Stimulated activated CD8-positive, alpha-beta memory T cell treated with anti-CD3 and anti-CD28 coated beads, Interleukin-7, amount 100 ng/mL, for 1 hour (primary cell): ENCODE data around the gene CHST9.
"Not testable (repeated sequence)": the region's sequence is repeated elsewhere in the genome, so short reads cannot be mapped to it uniquely, and the experiment has no call there.

Experiments
- DNase-seq, 2 donors: peaks; one replicate each; pipeline ENCODE4 v3.0.0-alpha.2; 2020; ENCODE audit warnings: low read depth in 2 of 2

Gene CHST9

DNA sequence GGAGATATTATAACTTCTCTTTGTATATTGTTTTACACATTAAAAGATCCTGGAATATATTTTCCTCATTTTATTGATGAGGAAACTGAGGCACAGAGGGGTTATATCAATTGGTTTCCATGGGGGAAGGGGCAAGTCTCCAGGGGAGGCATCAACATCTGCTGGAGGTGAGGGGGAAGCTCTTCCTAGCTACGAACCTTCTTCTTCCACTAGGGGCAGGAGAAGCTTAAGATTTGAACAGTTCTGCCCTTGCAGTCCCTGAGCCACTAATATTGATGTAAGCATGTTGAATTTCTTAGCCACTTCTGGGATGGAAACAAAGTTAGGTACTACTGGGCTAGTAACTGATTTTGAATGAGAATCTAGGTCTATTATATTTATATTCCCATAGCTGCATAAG, 179.5 kb downstream of the CHST9 start:
- DNase-seq = no peak

DNA sequence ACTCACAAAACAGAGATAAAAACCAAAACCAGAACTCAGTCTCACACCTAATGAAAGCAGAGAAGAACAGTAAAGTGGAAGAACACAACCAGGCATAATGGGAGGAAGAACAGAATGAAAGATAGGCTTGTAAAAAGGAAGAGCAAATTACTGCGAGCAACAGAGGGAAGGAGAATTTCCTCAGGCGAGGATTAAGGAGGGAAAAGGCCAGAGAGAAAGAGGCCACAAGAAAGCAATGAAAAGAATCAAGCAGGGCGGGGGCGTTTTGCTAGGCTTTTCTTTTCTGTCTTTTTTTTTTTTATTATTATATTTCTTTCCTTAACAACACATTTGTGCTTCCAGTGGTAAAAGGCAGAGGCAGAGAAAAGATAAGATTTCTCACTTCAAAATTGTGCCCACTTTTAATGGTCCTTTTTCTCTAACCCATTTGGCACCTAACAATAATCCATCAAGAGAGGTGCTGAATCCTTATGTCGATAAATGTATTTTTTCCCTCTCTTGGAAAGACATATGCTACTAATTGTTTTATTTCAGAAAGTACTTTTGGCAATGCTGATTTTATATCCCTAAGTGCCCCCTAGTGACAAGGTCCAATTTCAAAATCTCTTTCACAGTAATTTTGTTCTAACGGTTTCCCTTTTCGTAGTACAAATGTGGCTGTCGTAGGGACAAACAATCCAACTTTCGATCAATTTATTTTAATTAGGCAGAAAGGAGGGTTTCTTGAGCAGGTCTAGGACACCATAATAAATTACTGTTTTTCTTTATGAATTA, 180.9 kb downstream of the CHST9 start:
- DNase-seq = no peak

DNA sequence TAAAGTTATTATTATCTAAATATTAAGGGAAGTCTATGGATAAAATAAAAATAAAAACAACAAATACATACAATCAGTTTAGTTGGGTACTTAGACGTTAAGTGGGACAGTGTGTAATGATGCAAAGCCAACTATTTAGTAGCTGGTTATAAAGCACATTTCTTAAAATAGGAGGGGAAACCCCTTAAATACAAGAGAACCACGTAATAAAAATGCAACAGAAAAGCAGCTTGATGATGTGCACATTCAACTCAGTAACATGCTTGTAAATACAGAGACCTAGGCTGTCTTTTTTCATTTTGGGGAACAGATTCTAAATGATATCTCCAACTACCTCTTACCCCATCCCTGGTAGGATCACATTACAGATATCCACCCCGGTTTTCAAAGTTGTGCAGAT, 185.3 kb downstream of the CHST9 start:
- no peak for DNase-seq

DNA sequence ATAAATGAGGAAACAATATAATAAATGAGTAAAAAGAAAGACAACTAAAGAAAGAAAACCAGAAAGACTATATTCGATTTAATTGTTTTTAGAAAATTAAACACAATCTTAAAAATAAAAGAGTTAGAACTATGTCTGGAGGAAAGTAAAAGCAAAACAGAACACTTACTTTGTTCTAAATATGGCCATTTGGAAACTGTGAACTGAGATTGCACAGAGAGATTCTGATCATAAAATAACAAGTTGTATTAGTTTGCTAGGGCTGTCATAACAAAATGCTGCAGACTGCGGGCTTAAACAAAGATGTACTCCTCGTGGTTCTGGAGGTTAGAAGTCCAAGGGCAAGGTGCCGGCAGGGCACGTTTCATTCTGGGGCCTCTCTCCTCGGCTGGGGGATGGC, 191.5 kb downstream of the CHST9 start:
- DNase-seq = no peak

DNA sequence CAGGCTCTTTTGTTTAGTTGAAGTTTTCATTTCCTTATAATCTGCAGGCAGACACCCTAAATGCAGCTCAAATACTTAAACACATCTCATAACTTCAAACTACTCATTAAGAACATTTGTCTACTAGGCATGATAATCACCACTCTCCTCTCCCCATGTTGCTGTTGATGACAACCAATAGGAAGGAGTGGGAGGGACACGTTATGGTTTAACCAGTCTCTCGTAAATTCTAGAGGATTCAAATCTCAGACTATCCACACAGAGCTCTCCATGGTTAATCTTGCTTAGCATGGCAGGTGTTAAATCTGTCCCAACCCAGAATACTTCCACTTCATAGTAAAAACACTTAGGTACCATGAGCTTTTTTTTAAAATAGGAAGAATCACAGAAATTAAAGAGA, 192.2 kb downstream of the CHST9 start:
- DNase-seq = no peak

DNA sequence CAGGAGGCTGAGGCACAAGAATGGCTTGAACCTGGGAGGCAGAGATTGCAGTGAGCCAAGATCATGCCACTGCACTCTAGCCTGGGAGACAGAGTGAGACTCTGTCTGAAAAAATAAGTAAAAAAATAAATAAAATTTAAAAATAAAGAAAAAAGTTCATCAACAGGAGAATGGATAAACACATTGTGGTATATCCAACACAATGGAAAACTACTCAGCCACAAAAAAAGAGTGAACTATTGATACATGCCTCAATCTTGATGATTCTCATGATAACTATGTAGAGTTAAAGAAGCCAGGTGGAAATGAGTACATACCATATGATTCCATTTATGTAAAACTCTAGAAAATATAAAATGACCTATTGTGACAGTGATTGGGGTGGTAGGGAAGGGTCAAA, 195.3 kb downstream of the CHST9 start:
- no peak for DNase-seq

DNA sequence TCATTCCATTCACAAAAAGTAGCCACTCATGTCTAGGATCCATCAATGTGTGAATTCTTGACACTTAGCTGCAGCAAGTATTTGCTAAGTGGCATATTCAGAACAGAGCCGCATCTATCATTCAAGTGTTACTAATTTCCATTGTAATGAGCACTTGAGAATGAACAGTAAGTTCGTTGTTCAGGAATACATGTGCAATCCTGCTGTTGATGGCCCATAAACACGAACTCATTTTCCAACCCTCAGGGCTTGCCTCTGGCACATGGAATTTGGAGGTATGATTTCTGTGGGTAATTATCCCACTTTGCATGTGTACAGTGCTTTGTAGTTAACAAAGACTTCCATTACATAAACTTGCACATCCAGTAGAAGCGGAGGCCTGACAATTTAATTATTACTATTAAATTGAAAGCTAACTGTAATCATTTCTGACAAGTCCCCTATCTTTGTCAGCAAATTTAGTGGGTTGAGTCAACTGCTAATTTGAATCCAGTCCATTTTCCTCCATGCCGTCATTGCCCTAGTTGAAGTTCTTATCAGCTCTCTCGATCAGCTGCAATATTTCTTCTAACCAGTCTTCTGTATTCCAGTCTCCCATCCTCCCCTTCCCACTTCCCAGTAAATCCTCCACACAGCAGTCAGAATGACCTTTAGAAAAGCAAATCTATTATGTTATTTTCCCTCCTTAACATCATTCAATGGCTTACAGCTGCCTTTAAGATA, 203.6 kb downstream of the CHST9 start:
- DNase-seq = no peak

DNA sequence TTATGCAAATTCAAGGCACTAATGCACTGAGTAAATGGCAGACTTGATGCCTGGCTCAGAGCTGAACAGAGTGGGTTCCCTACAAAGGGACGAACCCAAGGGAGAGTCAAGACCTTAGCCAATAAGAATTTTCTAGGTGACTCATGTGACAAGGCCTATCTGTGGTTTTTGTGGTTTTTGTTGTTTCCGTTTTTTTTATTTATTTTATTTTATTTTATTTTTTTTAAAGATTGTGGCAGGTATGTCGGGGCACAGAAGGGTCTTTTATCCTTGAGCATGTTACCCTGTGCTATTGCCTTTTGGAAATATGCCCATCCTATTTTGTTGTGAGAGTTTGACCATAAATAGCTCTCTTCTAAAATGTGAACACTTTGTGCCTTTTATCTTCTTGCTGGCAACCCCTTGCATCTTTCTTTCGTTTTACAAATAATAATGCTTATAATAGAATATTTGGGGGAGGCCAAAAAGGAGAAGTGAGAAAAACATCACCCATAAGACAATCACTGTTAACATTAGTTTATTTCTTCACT, 206.2 kb downstream of the CHST9 start:
- no peak for DNase-seq

DNA sequence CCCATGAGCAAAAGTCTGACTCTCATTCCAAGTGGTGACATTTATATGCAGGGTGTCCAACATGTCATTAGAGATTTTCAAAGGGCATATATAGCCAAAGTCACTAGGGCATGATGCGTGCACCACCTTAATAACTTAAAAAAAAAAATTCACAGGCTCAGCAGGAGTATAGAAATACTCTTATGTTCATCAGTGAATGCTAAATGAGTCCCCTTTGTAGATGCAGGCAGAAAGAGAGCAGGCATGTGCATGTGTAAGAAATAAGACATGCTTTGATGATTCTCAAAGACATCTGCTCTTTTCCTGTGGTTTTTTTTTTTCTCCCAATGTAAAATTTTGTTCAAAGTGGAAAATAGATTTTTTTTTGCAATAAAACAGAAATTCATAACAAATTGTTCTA, 207.3 kb downstream of the CHST9 start:
- no peak for DNase-seq

DNA sequence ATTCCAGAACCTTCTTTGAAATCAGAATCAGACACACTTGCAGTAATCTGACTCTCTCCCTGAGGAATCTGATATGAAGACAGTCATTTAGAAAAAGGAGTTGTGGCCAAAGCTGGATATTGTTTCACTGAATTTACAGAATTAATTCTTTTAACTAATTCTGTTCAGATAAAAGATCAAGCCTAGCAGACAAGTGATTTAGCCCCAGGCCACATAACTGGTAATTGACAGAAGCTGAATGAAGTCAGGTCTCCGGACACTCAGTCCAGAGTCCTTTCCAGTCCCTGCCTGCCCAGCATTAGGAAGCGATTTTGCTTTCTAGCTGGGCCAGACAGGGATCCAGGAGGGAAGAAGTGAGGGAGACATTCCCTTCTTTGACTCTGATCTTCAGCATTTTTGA, 208.9 kb downstream of the CHST9 start:
- no peak for DNase-seq

DNA sequence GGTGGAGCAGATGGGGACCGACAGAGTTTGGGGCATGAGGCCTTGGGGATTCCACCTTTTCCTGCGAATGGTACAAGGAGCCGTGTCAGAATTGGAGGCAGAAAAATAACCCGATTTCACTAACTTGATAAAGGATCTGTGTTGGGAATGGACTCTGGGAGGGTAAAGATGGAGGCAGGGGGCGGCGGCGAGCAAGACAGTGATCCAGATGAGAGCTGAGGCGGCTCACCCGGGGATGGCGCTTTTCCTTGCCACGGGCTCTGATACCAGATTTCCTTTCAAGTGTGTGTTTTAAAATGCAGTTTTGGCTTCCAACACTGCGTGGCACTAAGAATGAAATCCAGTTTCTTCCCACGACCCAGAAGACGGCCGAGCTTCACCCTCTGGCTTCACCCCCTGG, 212.6 kb downstream of the CHST9 start:
- not testable (repeated sequence) for DNase-seq

DNA sequence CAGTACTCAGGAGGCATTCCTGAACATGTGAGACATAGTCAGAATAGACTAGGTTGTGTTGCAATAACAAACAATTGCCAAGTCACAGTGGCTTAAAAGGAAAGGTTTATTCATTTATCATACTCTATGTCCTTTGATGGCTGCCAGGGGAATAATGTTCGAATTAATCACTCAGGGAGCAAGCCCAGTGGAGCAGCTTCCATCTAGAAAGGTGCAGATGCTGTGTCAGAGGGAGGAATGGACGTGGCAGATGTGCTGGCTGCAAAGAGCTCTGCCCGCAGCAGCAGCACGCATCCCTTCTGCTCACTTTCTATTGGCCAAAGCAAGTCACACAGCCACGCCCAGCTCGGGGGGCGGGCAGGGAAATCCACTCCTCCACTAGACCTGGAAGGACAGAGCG, 213.7 kb downstream of the CHST9 start:
- DNase-seq = no peak

DNA sequence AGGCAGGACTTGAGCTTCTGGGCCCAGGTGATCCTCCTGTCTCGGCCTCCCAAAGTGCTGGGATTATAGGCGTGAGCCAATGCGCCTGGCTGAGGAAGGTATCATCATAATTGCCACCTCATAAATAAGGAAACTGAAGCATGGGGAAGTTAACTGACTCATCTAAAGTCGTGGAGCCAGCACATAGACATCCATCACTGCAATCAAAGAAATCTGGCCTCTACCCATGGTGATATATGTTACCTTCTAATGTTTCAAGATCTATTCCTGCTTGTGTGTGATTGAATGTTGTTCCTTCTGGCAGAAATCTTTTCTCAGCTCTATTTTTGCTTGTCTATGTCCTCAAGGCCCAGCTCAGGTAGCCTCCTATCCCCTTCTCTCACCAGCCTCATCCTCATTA, 214.5 kb downstream of the CHST9 start:
- DNase-seq = no peak

DNA sequence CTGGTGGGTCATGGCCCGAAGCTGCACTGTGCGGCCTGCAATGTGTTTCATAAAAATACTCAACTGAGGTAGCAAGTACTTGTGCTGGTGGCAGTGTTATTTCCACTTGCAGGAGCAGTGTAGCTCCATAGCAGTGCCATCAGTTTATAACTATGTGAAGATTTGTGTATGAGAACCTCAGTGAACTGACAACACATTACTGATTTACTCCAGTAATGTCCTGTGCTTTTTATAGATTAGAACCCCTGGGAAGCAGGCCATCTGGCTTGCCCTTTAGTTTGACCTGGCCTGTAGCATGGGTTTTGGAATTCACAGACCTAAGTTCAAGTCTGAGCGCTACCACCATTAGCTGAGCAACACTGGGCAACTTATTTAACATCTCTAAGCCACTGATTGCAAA, 219.9 kb downstream of the CHST9 start:
- no peak for DNase-seq

DNA sequence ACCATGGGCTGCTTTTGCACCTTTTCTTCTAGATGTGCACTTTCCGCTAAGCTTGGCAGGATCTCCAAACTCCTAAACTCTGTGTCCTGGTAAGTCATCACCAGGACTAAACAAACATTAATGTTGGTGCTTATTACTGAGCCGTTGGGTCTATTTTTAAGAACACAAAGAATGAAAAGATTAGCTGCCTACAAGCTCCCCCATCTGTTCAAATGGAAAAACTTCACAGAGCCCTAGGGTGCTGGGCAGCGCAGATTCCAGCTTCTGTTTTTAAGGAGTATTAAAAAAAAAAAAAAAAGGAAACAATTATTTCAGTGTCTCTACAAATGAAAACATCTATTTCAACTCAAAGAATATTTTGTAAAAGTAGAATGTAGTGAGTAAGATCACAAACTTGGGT, 221.8 kb downstream of the CHST9 start:
- DNase-seq = no peak

DNA sequence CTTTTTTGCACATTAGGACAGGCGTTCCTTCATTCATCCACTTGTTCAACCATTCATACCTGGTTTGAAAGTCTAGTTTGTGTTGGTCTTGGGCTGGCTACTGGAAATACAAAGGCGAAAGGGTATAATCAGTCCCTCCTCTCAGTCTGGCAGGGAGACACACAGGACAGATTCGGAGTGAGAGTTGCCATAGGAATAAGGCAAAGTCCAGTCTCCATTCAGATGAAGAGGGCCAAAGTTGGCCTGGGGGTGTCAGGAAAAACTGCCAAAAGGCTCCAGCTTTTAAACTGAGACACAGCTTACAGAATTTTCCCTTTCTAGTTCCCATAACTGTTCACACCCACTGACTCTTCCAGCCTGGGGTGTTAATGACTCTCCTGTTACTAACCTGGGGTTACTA, 223.3 kb downstream of the CHST9 start:
- DNase-seq = no peak

DNA sequence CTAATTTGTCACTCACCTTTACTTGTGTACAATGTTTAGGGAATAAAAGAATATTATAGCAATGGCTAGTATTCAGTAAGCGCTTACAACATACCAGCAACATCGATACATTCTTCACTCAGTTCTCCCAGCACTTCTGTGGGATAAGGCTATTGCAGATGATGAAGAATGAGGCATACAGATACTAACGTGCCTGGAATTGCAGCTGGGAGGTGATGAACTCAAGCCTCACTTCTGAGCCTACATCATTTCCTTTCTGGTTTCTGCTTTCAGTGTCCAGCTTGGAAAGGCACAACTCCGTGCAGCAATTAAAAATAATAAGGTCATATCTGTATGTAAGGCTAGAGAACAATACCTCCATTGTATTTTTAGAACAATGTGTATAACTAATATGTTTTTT, 224.2 kb downstream of the CHST9 start:
- DNase-seq = no peak

DNA sequence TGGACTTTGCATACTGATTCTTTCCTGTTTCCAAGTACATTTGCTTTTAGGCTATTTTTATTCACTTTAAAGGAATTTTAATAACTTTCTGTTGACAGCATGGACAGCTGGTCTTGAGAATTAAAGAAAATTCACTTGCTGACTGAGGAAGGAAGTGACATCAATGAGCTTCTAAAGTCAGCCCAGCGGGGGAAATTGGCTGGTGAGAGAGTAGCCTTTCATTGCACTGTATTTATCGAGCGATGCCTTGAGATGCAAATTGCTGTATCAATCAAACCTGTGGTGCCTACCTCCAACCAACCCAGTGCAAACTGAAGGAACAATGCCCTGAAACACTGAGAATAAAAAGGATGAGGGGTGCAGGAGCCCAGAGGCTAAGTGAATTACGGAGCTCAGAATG, 228.2 kb downstream of the CHST9 start:
- DNase-seq = no peak

DNA sequence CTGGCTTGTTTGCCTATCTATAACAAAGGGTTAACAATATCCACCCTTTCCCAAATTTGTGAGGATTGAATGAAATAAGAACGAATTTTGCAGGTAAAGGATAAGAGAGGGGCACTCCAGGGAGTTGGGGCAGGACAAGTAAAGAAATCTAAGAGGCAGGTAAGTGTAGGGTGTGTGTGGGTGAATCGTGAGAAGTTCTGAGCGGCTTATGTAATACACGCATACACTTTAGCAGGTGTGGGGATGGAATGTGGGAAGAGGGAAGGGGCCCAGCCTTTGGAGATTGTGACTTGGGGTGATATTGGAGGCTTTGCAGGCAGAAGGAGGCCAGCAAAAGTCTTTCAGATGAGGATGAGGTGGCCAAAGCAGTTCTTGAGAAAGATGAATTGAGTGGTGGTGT, 236.4 kb downstream of the CHST9 start:
- DNase-seq = no peak

DNA sequence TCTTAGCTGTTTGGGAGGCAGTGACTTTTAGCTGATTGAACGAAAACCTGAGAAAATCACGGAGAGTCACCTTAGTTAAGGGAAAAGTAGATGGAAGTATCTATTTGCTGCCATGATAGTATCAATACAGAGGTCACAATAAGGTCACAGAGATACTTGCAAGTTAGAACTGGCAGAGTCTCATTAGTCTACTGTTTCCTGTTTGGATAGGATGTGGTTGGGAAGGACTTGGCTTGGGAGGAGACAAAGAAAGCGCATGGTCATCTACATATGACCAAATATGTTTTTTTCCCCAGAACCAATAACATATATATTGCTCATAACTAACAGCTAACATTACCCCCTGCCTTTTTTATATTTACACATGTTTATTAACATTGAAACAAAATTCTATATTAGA, 241.2 kb downstream of the CHST9 start:
- no peak for DNase-seq

DNA sequence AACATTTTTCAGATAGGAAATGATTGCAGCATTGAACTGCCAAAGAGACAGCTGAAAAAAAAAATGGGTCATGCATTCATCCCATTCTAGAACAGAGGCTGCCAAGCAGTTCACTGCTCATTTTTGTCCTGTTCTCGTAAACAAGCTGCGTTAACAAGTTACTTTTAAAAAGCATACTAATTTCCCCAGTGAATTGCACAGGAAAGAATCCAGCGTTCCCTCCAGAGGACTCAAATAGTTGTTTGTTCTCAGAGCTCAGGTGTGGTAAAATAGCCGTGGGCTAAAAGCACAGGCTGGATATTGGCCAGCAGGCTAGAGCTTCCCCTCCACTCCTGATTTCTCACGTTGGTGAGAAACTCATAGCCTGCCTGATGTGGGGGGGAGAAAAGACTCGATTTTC, 243.5 kb downstream of the CHST9 start:
- DNase-seq = no peak

DNA sequence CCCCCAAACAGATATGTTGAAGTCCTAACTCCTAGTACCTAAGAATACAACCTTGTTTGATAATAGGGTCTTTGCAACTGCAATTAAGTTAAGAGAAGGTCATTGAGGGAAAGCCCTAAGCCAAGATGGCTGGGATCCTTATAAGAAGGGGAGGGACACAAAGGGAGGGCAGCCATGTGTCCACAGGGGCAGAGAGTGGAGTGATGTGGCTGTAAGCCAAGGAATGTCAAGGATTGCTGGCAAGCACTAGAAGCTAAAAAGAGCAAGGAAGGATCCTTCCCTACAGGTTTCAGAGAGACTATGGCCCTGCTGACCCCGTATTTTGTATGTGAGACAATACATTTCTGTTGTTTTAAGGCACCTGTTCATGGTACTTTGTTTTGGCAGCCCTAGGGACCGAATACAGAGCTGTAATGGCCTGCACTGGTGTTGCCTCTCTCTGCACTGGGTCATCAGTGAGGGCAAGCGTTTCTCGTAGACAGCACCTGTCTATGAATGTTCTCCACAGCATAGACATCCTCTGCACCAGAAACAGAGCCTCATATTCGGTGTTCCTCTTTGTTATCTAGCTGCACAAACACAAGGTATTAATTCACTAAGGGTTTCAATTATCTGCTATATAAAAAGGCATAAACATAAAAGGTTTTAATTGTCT, 244.2 kb downstream of the CHST9 start:
- no peak for DNase-seq

DNA sequence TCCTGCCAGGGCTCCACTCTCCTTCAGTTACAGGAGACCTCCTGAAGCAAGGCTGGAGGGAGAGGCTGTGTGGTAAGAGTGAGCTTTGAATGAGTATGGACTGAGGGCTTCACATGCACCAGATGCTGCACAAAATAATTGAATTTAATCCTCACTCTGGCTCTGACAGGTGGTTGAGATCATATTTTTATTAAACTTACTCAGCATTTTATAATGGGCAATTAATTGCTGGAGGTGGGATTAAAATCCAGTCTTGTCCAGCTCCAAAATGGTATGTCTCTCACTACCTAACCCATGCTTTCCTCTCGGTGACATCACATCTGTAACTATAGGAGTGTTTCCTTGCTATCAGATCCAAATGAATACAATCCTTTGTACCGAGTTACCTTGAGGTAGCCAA, 253.4 kb downstream of the CHST9 start:
- no peak for DNase-seq
